ENCODE results near the gene IRF9. TPM values are rescaled to one million over a fixed set of nuclear protein-coding genes. Genes with fewer than 3 reads are reported as not detected.
A peak's percentile ranks its signal among the peaks of the same experiment; 100 is the strongest.

The IRF9 gene
- total RNA-seq, 1 experiment from 2014 or later, result 26.4 TPM

DNA sequence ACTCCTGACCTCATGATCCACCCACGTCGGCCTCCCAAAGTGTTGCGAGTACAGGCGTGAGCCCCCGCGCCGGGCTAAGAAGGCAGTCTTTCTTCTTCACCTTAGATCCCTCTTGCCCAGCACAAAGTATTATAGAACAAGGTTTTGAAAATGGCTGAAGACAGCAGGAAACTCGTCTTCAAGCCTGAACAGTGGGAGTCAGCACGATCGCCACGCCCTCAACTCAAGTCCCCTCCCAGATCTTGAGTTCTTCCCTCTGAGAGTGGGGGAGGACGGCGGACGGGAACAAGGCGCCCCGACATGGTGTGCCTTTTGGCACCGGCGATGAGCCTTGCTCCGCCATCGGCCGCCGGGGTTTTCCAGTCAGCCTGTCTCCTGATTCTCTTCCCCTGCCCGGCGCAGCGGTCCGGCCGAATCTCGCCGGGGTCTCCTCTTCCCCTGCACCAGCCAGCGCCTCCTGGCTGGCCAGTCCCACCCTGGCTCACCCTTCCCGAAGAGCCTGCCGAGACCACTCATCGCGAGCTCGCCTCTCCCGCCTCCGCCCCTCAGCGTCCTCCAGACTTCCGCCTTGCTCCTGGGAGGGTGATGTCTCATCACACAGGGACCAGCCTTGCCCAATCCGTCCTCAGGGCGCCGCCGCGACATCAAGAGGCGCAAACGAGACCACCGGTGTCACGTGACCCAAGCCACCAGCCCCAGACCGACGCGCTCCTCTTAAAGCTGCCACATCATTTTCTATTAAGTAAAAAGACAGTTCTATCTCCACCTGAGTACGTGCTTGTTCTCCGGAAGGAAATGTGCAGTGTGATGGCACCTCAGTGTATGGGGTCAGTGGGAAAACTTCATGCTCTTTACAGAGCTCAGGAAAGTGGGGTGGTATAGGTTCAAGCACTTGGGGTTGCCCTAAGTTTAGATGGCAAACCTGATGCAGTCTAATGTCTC, 52.1 kb downstream of the IRF9 start, which contains the start of gene CHMP4A:
Gene CHMP4A, minus strand, starts transcription at position 565 of the 942 bp plus-strand sequence. Its CDS starts 49 bp downstream, at position 516.
- no peaks in the 10 kb centered on the region for H3K9me3 ChIP-seq
- H3K4me3 ChIP-seq, result peak within 1 kb of the TSS; percentile 68
- no peaks in the 10 kb centered on the region for H3K27me3 ChIP-seq
- peak; percentile 97 for DNase-seq
- peaks cover 5% of the 10 kb centered on the region; the same call in 1 of the 2 replicates for H3K36me3 ChIP-seq

DNA sequence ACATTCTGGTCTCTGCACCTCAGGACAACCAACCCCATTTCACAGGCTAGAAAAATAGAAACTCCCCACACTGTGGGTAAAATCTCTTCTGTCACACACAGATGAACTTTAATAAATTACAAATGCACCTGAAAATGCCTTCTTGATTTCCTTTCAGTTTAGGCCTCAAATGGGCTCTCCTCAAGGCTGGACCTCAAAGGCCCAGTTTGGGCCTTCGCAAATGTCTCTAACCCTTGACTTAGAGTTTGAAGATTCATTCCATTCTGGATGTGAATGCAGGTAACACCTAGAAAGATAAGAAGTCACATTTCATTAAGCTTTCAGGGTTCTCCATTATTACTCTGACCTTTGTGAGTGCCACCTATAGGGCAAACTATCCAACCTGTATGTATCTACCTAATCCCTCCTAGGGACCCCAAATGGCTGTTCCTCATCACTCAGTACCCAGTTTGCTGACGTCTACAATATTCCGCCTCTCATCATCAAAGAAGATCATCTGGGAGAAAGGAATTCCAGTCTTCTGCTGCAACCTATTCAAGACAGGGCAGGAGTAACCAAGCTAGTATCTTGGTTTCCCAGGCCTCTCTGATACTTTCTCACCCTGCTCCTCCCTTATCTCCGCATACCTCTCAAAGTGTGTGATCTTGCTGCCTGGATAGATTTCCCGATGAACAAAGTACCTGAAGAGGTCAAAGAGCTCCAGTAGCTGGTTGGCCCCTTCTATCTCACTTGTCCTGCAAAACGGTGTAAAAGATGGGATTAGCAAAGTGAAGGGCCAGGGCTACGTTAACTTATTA, 53.0 kb downstream of the IRF9 start:
- DNase-seq, result no peak
- peak overlapping the region; percentile 68 for H3K4me3 ChIP-seq
- no peaks in the 10 kb centered on the region for H3K9me3 ChIP-seq
- H3K36me3 ChIP-seq, result peaks cover 3% of the 10 kb centered on the region; the same call in 1 of the 2 replicates
- H3K27me3 ChIP-seq, result no peaks in the 10 kb centered on the region

DNA sequence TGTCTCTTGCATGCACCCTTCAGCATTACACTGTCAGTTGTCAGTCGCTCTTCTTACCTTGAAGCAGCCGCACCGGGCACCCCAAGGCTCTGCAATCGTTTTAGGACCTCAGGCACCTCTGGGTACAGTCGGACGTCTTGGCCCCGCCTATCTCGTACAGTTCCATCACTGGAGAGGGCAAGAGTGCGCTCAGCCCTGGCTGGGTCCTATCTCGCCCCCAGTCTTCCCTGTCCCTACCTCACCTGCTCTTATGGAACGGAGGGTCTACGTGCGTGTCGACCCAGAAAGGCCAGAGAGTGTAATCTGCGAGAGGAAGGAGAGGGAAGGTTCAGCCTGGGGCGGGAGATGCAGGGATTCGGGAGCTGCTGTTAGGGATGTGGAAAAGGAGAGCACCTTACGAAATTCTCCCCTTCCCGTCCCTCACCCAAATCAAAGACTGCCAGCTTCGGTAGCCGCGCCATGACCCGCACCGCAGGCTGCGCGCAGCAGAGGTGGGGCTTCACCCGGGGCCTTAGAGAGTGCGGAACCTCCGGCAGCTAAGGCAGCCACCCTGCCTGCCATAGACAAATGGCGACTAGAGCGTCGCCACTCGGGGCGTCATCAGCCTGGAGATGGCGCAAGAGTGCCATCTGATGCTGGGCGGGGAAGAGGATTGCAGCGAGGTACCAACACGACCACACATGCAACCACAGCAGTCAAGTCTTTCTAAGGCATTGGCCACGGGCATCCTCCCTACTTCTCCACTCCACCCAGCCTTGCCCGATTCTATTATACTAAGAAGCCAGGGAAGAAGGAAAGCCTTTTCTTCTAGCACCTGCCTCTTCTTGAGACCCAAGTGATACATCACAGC, 54.7 kb downstream of the IRF9 start, which contains the start of gene MDP1:
Gene MDP1, minus strand, starts transcription at position 572 of the 850 bp plus-strand sequence. Its CDS starts 111 bp downstream, at position 461.
- Histone ChIP-seq H3K36me3 (peaks cover 3% of the 10 kb centered on the region; the same call in 1 of the 2 replicates), H3K4me3 (peak within 1 kb of the TSS; percentile 59), H3K27me3 (no peaks in the 10 kb centered on the region), H3K9me3 (no peaks in the 10 kb centered on the region)
- peak; percentile 65 for DNase-seq

Other genes starting within 250 kb of the IRF9 start
- gene DHRS4, start 207.5 kb upstream of the IRF9 start, total RNA-seq (2014; rRNA removed; shearing (Covaris generic); ENCODE audit: low replicate concordance), result 32.4 and 35.9 TPM in 2 replicates
- gene DHRS4L2, start 172.3 kb upstream of the IRF9 start, total RNA-seq (2014; rRNA removed; shearing (Covaris generic); ENCODE audit: low replicate concordance), result 2.0 and 13.5 TPM in 2 replicates
- gene CARMIL3, start 109.3 kb upstream of the IRF9 start, total RNA-seq (2014; rRNA removed; shearing (Covaris generic); ENCODE audit: low replicate concordance), result not detected in 2 replicates
- not detected in 2 replicates for gene CPNE6, start 89.7 kb upstream of the IRF9 start, total RNA-seq (2014; rRNA removed; shearing (Covaris generic); ENCODE audit: low replicate concordance)
- 6.7 and 27.5 TPM in 2 replicates for gene PCK2, start 67.0 kb upstream of the IRF9 start, total RNA-seq (2014; rRNA removed; shearing (Covaris generic); ENCODE audit: low replicate concordance)
- 22.7 and 64.7 TPM in 2 replicates for gene DCAF11, start 46.5 kb upstream of the IRF9 start, total RNA-seq (2014; rRNA removed; shearing (Covaris generic); ENCODE audit: low replicate concordance)
- 1.9 and 4.9 TPM in 2 replicates for gene NRL, start 46.3 kb upstream of the IRF9 start, total RNA-seq (2014; rRNA removed; shearing (Covaris generic); ENCODE audit: low replicate concordance)
- gene FITM1, start 30.6 kb upstream of the IRF9 start, total RNA-seq (2014; rRNA removed; shearing (Covaris generic); ENCODE audit: low replicate concordance), result 0.79 TPM in 1 of 2 replicates, not detected in the other
- gene PSME1, start 25.1 kb upstream of the IRF9 start, total RNA-seq (2014; rRNA removed; shearing (Covaris generic); ENCODE audit: low replicate concordance), result 37.5 and 39.3 TPM in 2 replicates
- 7.2 and 15.7 TPM in 2 replicates for gene EMC9, start 19.7 kb upstream of the IRF9 start, total RNA-seq (2014; rRNA removed; shearing (Covaris generic); ENCODE audit: low replicate concordance)
- gene PSME2, start 14.7 kb upstream of the IRF9 start, total RNA-seq (2014; rRNA removed; shearing (Covaris generic); ENCODE audit: low replicate concordance), result 84.9 and 111 TPM in 2 replicates
- gene RNF31, start 13.8 kb upstream of the IRF9 start, total RNA-seq (2014; rRNA removed; shearing (Covaris generic); ENCODE audit: low replicate concordance), result 39.6 and 52.1 TPM in 2 replicates
- gene REC8, start 10.8 kb downstream of the IRF9 start, total RNA-seq (2014; rRNA removed; shearing (Covaris generic); ENCODE audit: low replicate concordance), result 0.66 and 2.1 TPM in 2 replicates
- 41.0 and 60.5 TPM in 2 replicates for gene IPO4, start 27.6 kb downstream of the IRF9 start, total RNA-seq (2014; rRNA removed; shearing (Covaris generic); ENCODE audit: low replicate concordance)
- 25.2 and 39.3 TPM in 2 replicates for gene TM9SF1, start 34.2 kb downstream of the IRF9 start, total RNA-seq (2014; rRNA removed; shearing (Covaris generic); ENCODE audit: low replicate concordance)
- gene TSSK4, start 44.4 kb downstream of the IRF9 start, total RNA-seq (2014; rRNA removed; shearing (Covaris generic); ENCODE audit: low replicate concordance), result not detected in 2 replicates
- 20.0 and 75.5 TPM in 2 replicates for gene CHMP4A, start 52.2 kb downstream of the IRF9 start, total RNA-seq (2014; rRNA removed; shearing (Covaris generic); ENCODE audit: low replicate concordance)
- gene MDP1, start 54.8 kb downstream of the IRF9 start, total RNA-seq (2014; rRNA removed; shearing (Covaris generic); ENCODE audit: low replicate concordance), result 2.5 and 4.5 TPM in 2 replicates
- gene NEDD8, start 71.1 kb downstream of the IRF9 start, total RNA-seq (2014; rRNA removed; shearing (Covaris generic); ENCODE audit: low replicate concordance), result 138 and 173 TPM in 2 replicates
- 54.0 and 60.9 TPM in 2 replicates for gene GMPR2, start 71.7 kb downstream of the IRF9 start, total RNA-seq (2014; rRNA removed; shearing (Covaris generic); ENCODE audit: low replicate concordance)
- gene TINF2, start 81.4 kb downstream of the IRF9 start, total RNA-seq (2014; rRNA removed; shearing (Covaris generic); ENCODE audit: low replicate concordance), result 23.6 and 36.7 TPM in 2 replicates
- 0.86 and 2.0 TPM in 2 replicates for gene TGM1, start 101.9 kb downstream of the IRF9 start, total RNA-seq (2014; rRNA removed; shearing (Covaris generic); ENCODE audit: low replicate concordance)
- 1.7 and 2.6 TPM in 2 replicates for gene RABGGTA, start 110.3 kb downstream of the IRF9 start, total RNA-seq (2014; rRNA removed; shearing (Covaris generic); ENCODE audit: low replicate concordance)
- gene DHRS1, start 138.5 kb downstream of the IRF9 start, total RNA-seq (2014; rRNA removed; shearing (Covaris generic); ENCODE audit: low replicate concordance), result 1.5 and 2.5 TPM in 2 replicates
- 6.6 and 10.6 TPM in 2 replicates for gene NOP9, start 138.6 kb downstream of the IRF9 start, total RNA-seq (2014; rRNA removed; shearing (Covaris generic); ENCODE audit: low replicate concordance)
- not detected in 2 replicates for gene CIDEB, start 146.7 kb downstream of the IRF9 start, total RNA-seq (2014; rRNA removed; shearing (Covaris generic); ENCODE audit: low replicate concordance)
- gene LTB4R2, start 148.9 kb downstream of the IRF9 start, total RNA-seq (2014; rRNA removed; shearing (Covaris generic); ENCODE audit: low replicate concordance), result 0.59 and 0.82 TPM in 2 replicates
- gene LTB4R, start 150.2 kb downstream of the IRF9 start, total RNA-seq (2014; rRNA removed; shearing (Covaris generic); ENCODE audit: low replicate concordance), result 1.4 and 1.5 TPM in 2 replicates
- not detected in 2 replicates for gene ADCY4, start 173.8 kb downstream of the IRF9 start, total RNA-seq (2014; rRNA removed; shearing (Covaris generic); ENCODE audit: low replicate concordance)
- gene RIPK3, start 178.7 kb downstream of the IRF9 start, total RNA-seq (2014; rRNA removed; shearing (Covaris generic); ENCODE audit: low replicate concordance), result not detected in 2 replicates
- gene NFATC4, start 206.9 kb downstream of the IRF9 start, total RNA-seq (2014; rRNA removed; shearing (Covaris generic); ENCODE audit: low replicate concordance), result 4.9 and 14.5 TPM in 2 replicates
- 0.30 TPM in 1 of 2 replicates, not detected in the other for gene NYNRIN, start 237.7 kb downstream of the IRF9 start, total RNA-seq (2014; rRNA removed; shearing (Covaris generic); ENCODE audit: low replicate concordance)